Coronary artery (tissue), 2 donors: Measurements from ENCODE around the gene TIGD3.

Experiments used
- DNase-seq: peaks from one replicate; pipeline ENCODE4 v3.0.0-alpha.2; 2017; ENCODE audit warnings: low spot score
- H3K27ac ChIP-seq, 2 donors: fragments of 200-600 bp; sonication (generic); one replicate each; pipeline ENCODE4 v1.5.1; 2016 to 2019
- H3K4me3 ChIP-seq: fragments of 200-600 bp; sonication (generic); 2 replicates; pipeline ENCODE4 v1.5.1; 2016; ENCODE audit warnings: mild to moderate bottlenecking, moderate library complexity
- CTCF ChIP-seq: fragments of 200-600 bp; sonication (generic); IDR thresholded peaks from one replicate; pipeline ENCODE4 v1.5.1; 2019; ENCODE audit warnings: antibody characterized with exemption

The TIGD3 gene

GRCh38 chr11:65378208-65378927 lies 23.8 kb downstream of the TIGD3 start:
- no peak for TF ChIP-seq CTCF
- Histone ChIP-seq H3K4me3 (no peak overlapping the region), H3K27ac (peak overlapping the region in 1 of 2 donors; percentile 4)
- no peak for DNase-seq

GRCh38 chr11:65378928-65379638 lies 24.5 kb downstream of the TIGD3 start:
- Histone ChIP-seq H3K27ac (peak overlapping the region in 1 of 2 donors; percentile 4), H3K4me3 (no peak overlapping the region)
- DNase-seq, result no peak
- TF ChIP-seq CTCF, result no peak

GRCh38 chr11:65379698-65380459 lies 25.3 kb downstream of the TIGD3 start:
- no peak for TF ChIP-seq CTCF
- no peak overlapping the region for H3K4me3 ChIP-seq
- DNase-seq, result no peak
- peak overlapping the region in 1 of 2 donors; percentile 28 for H3K27ac ChIP-seq

- TF ChIP-seq CTCF, result no peak
- no peak overlapping the region for H3K4me3 ChIP-seq
- peak overlapping the region in 1 of 2 donors; percentile 28 for H3K27ac ChIP-seq
- DNase-seq, result no peak
These were observed 26.0 kb downstream of the TIGD3 start for GRCh38 chr11:65380460-65381119.

GRCh38 chr11:65381716-65382032 lies 27.1 kb downstream of the TIGD3 start:
- peak overlapping the region; percentile 97 to 99 for H3K27ac ChIP-seq
- TF ChIP-seq CTCF, result no peak
- DNase-seq, result no peak
- H3K4me3 ChIP-seq, result peak overlapping the region; percentile 72

- H3K4me3 ChIP-seq, result peak within 1 kb of the TSS; percentile 72
- peak; percentile 83 for TF ChIP-seq CTCF
These were observed 27.7 kb downstream of the TIGD3 start, which contains the start of gene SLC25A45 for GRCh38 chr11:65382033-65382803. Gene SLC25A45, minus strand, starts transcription at chr11:65382646. Its CDS starts 695 bp downstream, at chr11:65381951.

More at GRCh38 chr11:65382033-65382803, 27.7 kb downstream of the TIGD3 start, which contains the start of gene SLC25A45:
- H3K27ac ChIP-seq, result peak within 1 kb of the TSS; percentile 97 to 99
- DNase-seq, result peak; percentile 97
